ENCODE measurements around the gene KCNQ2.

- TF ChIP-seq, protein P1, sequence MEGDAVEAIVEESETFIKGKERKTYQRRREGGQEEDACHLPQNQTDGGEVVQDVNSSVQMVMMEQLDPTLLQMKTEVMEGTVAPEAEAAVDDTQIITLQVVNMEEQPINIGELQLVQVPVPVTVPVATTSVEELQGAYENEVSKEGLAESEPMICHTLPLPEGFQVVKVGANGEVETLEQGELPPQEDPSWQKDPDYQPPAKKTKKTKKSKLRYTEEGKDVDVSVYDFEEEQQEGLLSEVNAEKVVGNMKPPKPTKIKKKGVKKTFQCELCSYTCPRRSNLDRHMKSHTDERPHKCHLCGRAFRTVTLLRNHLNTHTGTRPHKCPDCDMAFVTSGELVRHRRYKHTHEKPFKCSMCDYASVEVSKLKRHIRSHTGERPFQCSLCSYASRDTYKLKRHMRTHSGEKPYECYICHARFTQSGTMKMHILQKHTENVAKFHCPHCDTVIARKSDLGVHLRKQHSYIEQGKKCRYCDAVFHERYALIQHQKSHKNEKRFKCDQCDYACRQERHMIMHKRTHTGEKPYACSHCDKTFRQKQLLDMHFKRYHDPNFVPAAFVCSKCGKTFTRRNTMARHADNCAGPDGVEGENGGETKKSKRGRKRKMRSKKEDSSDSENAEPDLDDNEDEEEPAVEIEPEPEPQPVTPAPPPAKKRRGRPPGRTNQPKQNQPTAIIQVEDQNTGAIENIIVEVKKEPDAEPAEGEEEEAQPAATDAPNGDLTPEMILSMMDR (IDR thresholded peaks at IDR 0.05; ENCODE audit: insufficient read depth, low read length) = no peak
- no peak for TF ChIP-seq GABPA (IDR thresholded peaks at IDR 0.05; ENCODE audit: low read depth)
- no peak for TF ChIP-seq REST (IDR thresholded peaks at IDR 0.05; ENCODE audit: insufficient replicate concordance, low read depth)
- no peak for TF ChIP-seq POLR2AphosphoS5 (IDR thresholded peaks at IDR 0.05; ENCODE audit: low read depth)
These were observed 27.9 kb downstream of the KCNQ2 start for GRCh38 chr20:63444548-63444947.

Measured in HL-60 (cell line).